KMS-11 (cell line): ENCODE results near the gene RBM10.
A peak's percentile ranks its signal among the peaks of the same experiment; 100 is the strongest.

Source experiments
- H2AFZ ChIP-seq: fragments of 200-600 bp; sonication (generic); 2 replicates; pipeline ENCODE4 v1.6.1; 2016; ENCODE audit warnings: antibody characterized with exemption, mixed run types, low read depth
- H3K27ac ChIP-seq: fragments of 200-600 bp; sonication (generic); 2 replicates; pipeline ENCODE4 v1.6.1; 2016; ENCODE audit warnings: mild to moderate bottlenecking, mixed run types
- H3K27me3 ChIP-seq: fragments of 200-600 bp; sonication (generic); 2 replicates; pipeline ENCODE4 v1.6.1; 2017; ENCODE audit warnings: mild to moderate bottlenecking, low read depth, mixed run types, moderate library complexity; ENCODE audit not compliant: insufficient read depth
- H3K36me3 ChIP-seq: fragments of 200-600 bp; sonication (generic); 2 replicates; pipeline ENCODE4 v1.6.1; 2017; ENCODE audit warnings: mild to moderate bottlenecking, mixed run types; ENCODE audit not compliant: insufficient read depth
- H3K4me1 ChIP-seq: fragments of 200-600 bp; sonication (generic); 2 replicates; pipeline ENCODE4 v1.6.1; 2016; ENCODE audit warnings: mild to moderate bottlenecking, low read depth, mixed run types; ENCODE audit not compliant: poor library complexity, severe bottlenecking
- H3K4me2 ChIP-seq: fragments of 200-600 bp; sonication (generic); 2 replicates; pipeline ENCODE4 v1.7.0; 2016; ENCODE audit warnings: mild to moderate bottlenecking, mixed run types
- H3K4me3 ChIP-seq: fragments of 200-600 bp; sonication (generic); IDR thresholded peaks from 2 replicates; pipeline ENCODE4 v1.6.1; 2017; ENCODE audit warnings: low read depth, low read length, mixed read lengths; ENCODE audit not compliant: insufficient read depth
- H3K79me2 ChIP-seq: fragments of 200-600 bp; sonication (generic); 2 replicates; pipeline ENCODE4 v1.6.1; 2016; ENCODE audit warnings: low read depth, mixed run types; ENCODE audit not compliant: insufficient read depth
- H3K9ac ChIP-seq: fragments of 200-600 bp; sonication (generic); 2 replicates; pipeline ENCODE4 v1.6.1; 2016; ENCODE audit warnings: mild to moderate bottlenecking, mixed run types
- H4K20me1 ChIP-seq: fragments of 200-600 bp; sonication (generic); 2 replicates; pipeline ENCODE4 v1.6.1; 2016; ENCODE audit warnings: mild to moderate bottlenecking, mixed run types; ENCODE audit not compliant: insufficient read depth
- TF ChIP-seq, protein P1 (sequence below): fragments of 200-600 bp; sonication (generic); conservative IDR thresholded peaks from 2 replicates; pipeline ENCODE4 v1.6.1; 2017; ENCODE audit warnings: low read depth, mild to moderate bottlenecking, antibody characterized with exemption, low read length, moderate library complexity, mixed read lengths

Gene RBM10

DNA sequence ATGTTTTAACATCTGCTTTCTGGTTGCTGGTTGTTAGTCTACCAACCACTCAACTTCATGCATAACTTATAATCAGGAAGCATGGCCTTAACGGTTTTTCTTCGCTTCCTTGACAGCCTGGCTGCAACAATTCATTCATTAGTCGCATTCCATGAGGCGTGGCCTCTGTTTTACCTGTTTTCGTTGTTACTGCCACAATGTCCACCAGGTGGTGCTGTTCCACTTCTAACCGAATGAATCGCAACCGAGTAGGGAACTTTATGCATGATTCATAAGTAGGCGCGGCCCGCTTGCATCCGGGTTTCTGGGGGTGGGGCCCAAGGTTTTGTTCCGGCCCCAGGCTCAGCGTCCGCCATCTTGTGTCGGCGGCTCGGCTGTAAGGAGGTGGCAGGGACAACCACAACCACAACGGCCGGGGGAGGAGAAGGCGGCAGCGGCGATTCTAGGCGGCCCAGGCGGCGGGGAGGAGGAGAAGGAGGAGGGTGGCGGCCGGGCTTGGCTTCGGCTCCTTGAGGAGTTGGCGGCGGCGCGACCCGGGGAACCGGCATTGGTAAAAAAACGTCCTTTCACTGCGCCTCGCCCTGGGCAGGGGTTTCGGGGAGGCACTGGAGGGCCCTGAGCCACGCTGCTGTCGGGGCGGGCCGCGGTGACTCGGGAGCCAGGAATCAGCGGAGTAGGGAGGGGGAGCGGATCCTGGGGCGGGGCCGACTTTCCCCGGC lies 48.6 kb downstream of the RBM10 start, which contains the start of gene UBA1:
Gene UBA1 (plus strand): TSS at position 355 of the 719 bp plus-strand sequence. CDS start 4,974 bp downstream, outside the sequence.
- TF ChIP-seq, protein P1, sequence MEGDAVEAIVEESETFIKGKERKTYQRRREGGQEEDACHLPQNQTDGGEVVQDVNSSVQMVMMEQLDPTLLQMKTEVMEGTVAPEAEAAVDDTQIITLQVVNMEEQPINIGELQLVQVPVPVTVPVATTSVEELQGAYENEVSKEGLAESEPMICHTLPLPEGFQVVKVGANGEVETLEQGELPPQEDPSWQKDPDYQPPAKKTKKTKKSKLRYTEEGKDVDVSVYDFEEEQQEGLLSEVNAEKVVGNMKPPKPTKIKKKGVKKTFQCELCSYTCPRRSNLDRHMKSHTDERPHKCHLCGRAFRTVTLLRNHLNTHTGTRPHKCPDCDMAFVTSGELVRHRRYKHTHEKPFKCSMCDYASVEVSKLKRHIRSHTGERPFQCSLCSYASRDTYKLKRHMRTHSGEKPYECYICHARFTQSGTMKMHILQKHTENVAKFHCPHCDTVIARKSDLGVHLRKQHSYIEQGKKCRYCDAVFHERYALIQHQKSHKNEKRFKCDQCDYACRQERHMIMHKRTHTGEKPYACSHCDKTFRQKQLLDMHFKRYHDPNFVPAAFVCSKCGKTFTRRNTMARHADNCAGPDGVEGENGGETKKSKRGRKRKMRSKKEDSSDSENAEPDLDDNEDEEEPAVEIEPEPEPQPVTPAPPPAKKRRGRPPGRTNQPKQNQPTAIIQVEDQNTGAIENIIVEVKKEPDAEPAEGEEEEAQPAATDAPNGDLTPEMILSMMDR = peak; percentile 80
- Histone ChIP-seq H3K4me2 (peak within 1 kb of the TSS; percentile 85), H3K36me3 (no peaks in the 10 kb centered on the region), H3K27ac (peak within 1 kb of the TSS; percentile 66), H3K79me2 (peaks cover 52% of the 10 kb centered on the region), H4K20me1 (no peaks in the 10 kb centered on the region), H3K9ac (peak within 1 kb of the TSS; percentile 86), H3K4me1 (peaks cover 43% of the 10 kb centered on the region), H3K4me3 (no peak within 1 kb of the TSS), H2AFZ (peak within 1 kb of the TSS; percentile 22; the same call in 1 of the 2 replicates), H3K27me3 (no peaks in the 10 kb centered on the region)

DNA sequence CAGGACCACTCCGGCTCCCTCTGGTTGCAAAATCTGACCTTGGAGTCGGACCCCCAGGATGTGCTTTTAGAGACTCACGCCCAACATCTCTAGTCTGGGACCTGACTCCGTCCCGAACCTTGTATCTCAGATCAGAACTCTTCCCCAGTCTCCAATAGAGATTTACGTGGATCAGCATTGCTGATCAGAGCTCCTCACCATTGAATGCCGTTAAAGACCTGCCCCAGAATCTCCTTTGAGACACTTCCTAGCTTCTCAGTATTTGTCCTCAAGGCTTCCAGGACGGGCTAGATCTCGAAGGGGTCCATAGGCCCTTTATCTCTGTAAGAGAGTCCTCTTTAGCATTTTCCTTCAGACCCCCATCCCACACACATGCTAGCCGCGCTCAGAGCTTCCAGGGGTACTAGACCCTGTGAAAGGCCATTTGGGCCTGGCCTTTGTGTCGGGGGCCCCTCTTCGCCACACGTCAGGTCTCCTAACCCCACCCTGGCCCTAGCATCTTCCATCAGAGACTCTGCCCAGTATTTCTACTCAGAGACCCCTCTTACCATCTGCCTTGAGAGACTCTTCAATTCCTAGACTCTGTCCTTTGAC lies 49.3 kb downstream of the RBM10 start:
- Histone ChIP-seq H3K27ac (peak overlapping the region; percentile 66), H4K20me1 (no peaks in the 10 kb centered on the region), H3K4me1 (peaks cover 43% of the 10 kb centered on the region), H3K36me3 (no peaks in the 10 kb centered on the region), H3K4me2 (peak overlapping the region; percentile 85), H3K27me3 (no peaks in the 10 kb centered on the region), H3K9ac (peak overlapping the region; percentile 86), H3K79me2 (peaks cover 52% of the 10 kb centered on the region), H3K4me3 (no peak overlapping the region), H2AFZ (no peak overlapping the region)
- TF ChIP-seq, protein P1 = no peak

DNA sequence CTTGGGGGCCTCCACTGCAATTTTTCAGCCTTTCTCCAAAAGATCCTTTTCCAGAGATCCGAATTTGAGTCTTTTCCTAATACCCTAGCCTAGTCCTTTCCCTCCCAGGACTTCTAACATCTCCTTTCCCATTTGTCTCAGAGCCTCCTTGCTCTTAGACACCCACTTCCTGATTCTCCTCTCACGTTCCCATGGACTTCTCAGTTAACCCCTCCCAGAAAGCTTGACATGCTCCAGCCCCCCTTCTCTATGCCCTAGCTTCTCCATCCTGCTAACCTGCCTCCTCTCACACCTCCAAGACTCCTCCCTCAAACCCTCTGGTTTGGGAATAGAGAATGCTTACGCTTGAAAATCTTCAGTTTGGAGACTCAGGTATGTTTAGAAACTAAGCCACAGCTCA lies 51.1 kb downstream of the RBM10 start:
- Histone ChIP-seq H2AFZ (no peak overlapping the region), H3K27me3 (no peaks in the 10 kb centered on the region), H3K4me2 (peak overlapping the region; percentile 85), H3K27ac (no peak overlapping the region), H3K9ac (no peak overlapping the region), H3K36me3 (no peaks in the 10 kb centered on the region), H3K4me1 (peaks cover 39% of the 10 kb centered on the region), H4K20me1 (no peaks in the 10 kb centered on the region), H3K79me2 (peaks cover 52% of the 10 kb centered on the region), H3K4me3 (no peak overlapping the region)
- TF ChIP-seq, protein P1 = no peak

DNA sequence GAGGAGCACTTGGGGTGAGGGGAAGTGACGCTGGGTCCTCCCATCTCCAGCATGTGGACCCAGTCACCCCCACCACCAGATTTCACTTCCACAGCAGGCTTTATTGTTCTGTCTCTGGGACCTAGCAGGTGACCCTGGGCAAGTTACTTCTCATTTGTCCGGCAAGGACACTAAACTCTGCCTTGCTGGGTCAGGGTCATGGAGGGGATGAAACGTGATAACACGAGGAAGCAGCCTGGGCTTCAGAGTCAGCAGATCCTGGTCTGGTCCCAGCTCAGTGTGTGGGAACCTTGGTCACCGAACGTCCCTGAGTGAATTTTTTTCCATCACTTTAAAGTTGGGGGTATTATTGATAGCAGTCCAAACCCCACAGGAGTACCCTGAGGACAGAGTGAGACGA lies 52.5 kb downstream of the RBM10 start:
- Histone ChIP-seq H3K27me3 (no peaks in the 10 kb centered on the region), H4K20me1 (no peaks in the 10 kb centered on the region), H3K36me3 (no peaks in the 10 kb centered on the region), H3K79me2 (peaks cover 47% of the 10 kb centered on the region), H3K27ac (no peak overlapping the region), H3K9ac (no peak overlapping the region), H3K4me2 (no peak overlapping the region), H3K4me3 (no peak overlapping the region), H2AFZ (no peak overlapping the region), H3K4me1 (peaks cover 37% of the 10 kb centered on the region)
- TF ChIP-seq, protein P1 = no peak
